HepG2 (cell line): ENCODE measurements around the gene KLHL18. TPM values are rescaled to one million over a fixed set of nuclear protein-coding genes. Genes with fewer than 3 reads are reported as not detected.

ENCODE experiments used
- ARID4A ChIP-seq: sonication (generic); formaldehyde crosslinking; IDR thresholded peaks from 2 replicates; pipeline ENCODE4 v1.5.0; 2020; ENCODE audit warnings: mild to moderate bottlenecking, missing genetic modification reagents, borderline replicate concordance
- GATAD1 ChIP-seq: IDR thresholded peaks from 2 replicates; pipeline ENCODE4 v1.6.1; 2016; ENCODE audit warnings: missing genetic modification reagents, missing compliant biosample characterization
- IRX3 ChIP-seq: sonication (generic); formaldehyde crosslinking; IDR thresholded peaks from 2 replicates; pipeline ENCODE4 v1.8.1; 2023; ENCODE audit warnings: mild to moderate bottlenecking, low read depth, missing genetic modification reagents, borderline replicate concordance
- MBNL3 ChIP-seq: fragments of 250-450 bp; sonication (Bioruptor Pico); conservative IDR thresholded peaks from 2 replicates; pipeline ENCODE4 v1.8.0; 2022; ENCODE audit warnings: mild to moderate bottlenecking, inconsistent platforms
- MXD3 ChIP-seq: IDR thresholded peaks from 2 replicates; pipeline ENCODE4 v1.6.1; 2016; ENCODE audit warnings: mild to moderate bottlenecking, missing biosample characterization, missing genetic modification reagents
- NFAT5 ChIP-seq: sonication (generic); formaldehyde crosslinking; IDR thresholded peaks from 2 replicates; pipeline ENCODE4 v1.4.0; 2020; ENCODE audit warnings: missing genetic modification reagents
- SAP130 ChIP-seq: IDR thresholded peaks from 2 replicates; pipeline ENCODE4 v1.6.1; 2016; ENCODE audit warnings: low read depth
- ZBTB26 ChIP-seq: IDR thresholded peaks from 2 replicates; pipeline ENCODE4 v1.6.1; 2016; ENCODE audit warnings: missing compliant biosample characterization, missing genetic modification reagents, borderline replicate concordance
- ZBTB37 ChIP-seq: sonication (generic); formaldehyde crosslinking; IDR thresholded peaks from 2 replicates; pipeline ENCODE4 v1.4.0; 2020; ENCODE audit warnings: mild to moderate bottlenecking, missing genetic modification reagents
- ZBTB44 ChIP-seq: sonication (generic); formaldehyde crosslinking; IDR thresholded peaks from 2 replicates; pipeline ENCODE4 v1.4.0; 2020; ENCODE audit warnings: missing genetic modification reagents
- ZC3H13 ChIP-seq: sonication (generic); formaldehyde crosslinking; IDR thresholded peaks from 2 replicates; pipeline ENCODE4 v1.8.1; 2023; ENCODE audit warnings: mild to moderate bottlenecking, missing genetic modification reagents, moderate library complexity
- ZNF235 ChIP-seq: sonication (generic); formaldehyde crosslinking; IDR thresholded peaks from 2 replicates; pipeline ENCODE4 v1.8.1; 2023; ENCODE audit warnings: mild to moderate bottlenecking, missing genetic modification reagents, borderline replicate concordance
- ZNF772 ChIP-seq: sonication (generic); formaldehyde crosslinking; IDR thresholded peaks from 2 replicates; pipeline ENCODE4 v1.5.0; 2020; ENCODE audit warnings: mild to moderate bottlenecking, missing genetic modification reagents
- ZNF773 ChIP-seq: sonication (generic); formaldehyde crosslinking; IDR thresholded peaks from 2 replicates; pipeline ENCODE4 v1.4.0; 2020; ENCODE audit warnings: missing genetic modification reagents, borderline replicate concordance
- polyA plus RNA-seq, 8 experiments: library from polyadenylated mRNA; depleted of rRNA in 3 of 8; stranded (reverse) in 7 of 8; unstranded in 1 of 8; fragments of >200 nt; fragmentation: Illumina TruSeq in 4 of 8; extraction: Trizol in 4 of 8; gene quantifications; 2 replicates each; pipeline versions ENCODE4 v1.2.1 to v1.2.3, GENCODE V29; 2011 to 2016; ENCODE audit warnings: low read depth in 4 of 8, missing spikeins in 1 of 8, mixed read lengths in 1 of 8; ENCODE audit not compliant: insufficient read depth in 1 of 8
- total RNA-seq, 5 experiments: library from RNA; depleted of rRNA; stranded (reverse); fragments of >200 nt; fragmentation: Illumina TruSeq; extraction: Trizol; gene quantifications; 2 replicates each; pipeline ENCODE4 v1.2.3, GENCODE V29; 2016; ENCODE audit warnings: low read depth in 1 of 5

The KLHL18 gene
- total and polyA plus RNA-seq, 2 of the 13 experiments (the other 11 are each of a cell fraction or from before 2014, with no cell fraction given), result 17.5 to 18.8 TPM

GRCh38 chr3:47394140-47394870, 111.6 kb downstream of the KLHL18 start (continued):
- TF ChIP-seq ZC3H13, result no peak
- no peak for TF ChIP-seq MXD3 (CRISPR knock-in tag)
- TF ChIP-seq NFAT5, result no peak
- TF ChIP-seq MBNL3 (CRISPR knock-in tag), result no peak
- no peak for TF ChIP-seq IRX3 (CRISPR knock-in tag)
- no peak for TF ChIP-seq ZNF772 (CRISPR knock-in tag)
- no peak for TF ChIP-seq GATAD1 (CRISPR knock-in tag)
- TF ChIP-seq ZBTB44, result no peak
- TF ChIP-seq SAP130 (CRISPR knock-in tag), result peak; percentile 75
- TF ChIP-seq ZBTB26 (CRISPR knock-in tag), result no peak
- TF ChIP-seq ZNF773, result no peak
- no peak for TF ChIP-seq ZNF235 (CRISPR knock-in tag)
- no peak for TF ChIP-seq ZBTB37 (CRISPR knock-in tag)
- peak; percentile 28; the same call in 1 of the 2 replicates for TF ChIP-seq ARID4A (CRISPR knock-in tag)
